ENCODE data around the gene MICB. TPM values are rescaled to one million over a fixed set of nuclear protein-coding genes. Genes with fewer than 3 reads are reported as not detected.

MICB gene
- total and polyA plus RNA-seq, 2 of the 8 experiments (the other 6 are each of a cell fraction or from before 2014, with no cell fraction given) = 16.2 to 25.3 TPM

GRCh38 chr6:31559606-31559957 lies 61.6 kb downstream of the MICB start:
- H3K18ac ChIP-seq (ENCODE audit: extremely low read depth, low read length) = no peak overlapping the region
- POLR2A ChIA-PET (ENCODE audit: partially characterized antibody) = interaction anchor here (0.8 to 10.9 kb wide), 6 partner anchors 10 to 30 kb away, joined by 3 to 110 read pairs (median 6); partner anchors contain the start of genes DDX39B, LTB, NFKBIL1 and TNF
- no peak for FAIRE-seq

More at GRCh38 chr6:31559606-31559957, 61.6 kb downstream of the MICB start:
- Histone ChIP-seq H3K4me1 (replicated peaks in 1 of 4; ENCODE audit: control insufficient read depth in 3 of 4, insufficient read depth in 4 of 4, low read length in 3 of 4) (no peaks in the 10 kb centered on the region), H3K4me2 (ENCODE audit: insufficient read depth in 1 of 2, low read depth in 2 of 2, low read length in 2 of 2) (no peak overlapping the region), H4K91ac (replicated peaks; ENCODE audit: insufficient read length, low read length) (no peak overlapping the region), H3K9ac (replicated peaks in 1 of 4; ENCODE audit: extremely low read depth in 1 of 4, low read depth in 3 of 4, low read length in 3 of 4) (no peak overlapping the region), H3K79me1 (ENCODE audit: low read depth, low read length) (no peaks in the 10 kb centered on the region), H3K27ac (ENCODE audit: low read depth, low read length) (no peak overlapping the region), H3K79me2 (ENCODE audit: control insufficient read depth in 1 of 2, insufficient read depth in 2 of 2, low read length in 2 of 2) (no peaks in the 10 kb centered on the region), H3K4me3 (ENCODE audit: extremely low read depth in 1 of 4, insufficient read depth in 2 of 4, low read depth in 3 of 4, low read length in 4 of 4) (no peak overlapping the region), H2AK5ac (ENCODE audit: low read depth, low read length) (no peak overlapping the region), H3K36me3 (ENCODE audit: control insufficient read depth in 2 of 4, insufficient read depth in 4 of 4, low read length in 3 of 4) (peaks cover 2 to 15% (median 5%) of the 10 kb centered on the region in 4 experiments; a peak in 5 of 8 replicates), H2BK15ac (ENCODE audit: low read length) (no peak overlapping the region), H3K4ac (replicated peaks; ENCODE audit: insufficient read length, low read depth, low read length) (no peak overlapping the region), H2BK12ac (ENCODE audit: low read depth, low read length) (no peak overlapping the region), H3K9me3 (ENCODE audit: insufficient read depth in 2 of 2, low read depth in 1 of 2, low read length in 1 of 2) (no peaks in the 10 kb centered on the region), H3K27me3 (replicated peaks in 1 of 4; ENCODE audit: control insufficient read depth in 3 of 4, extremely low read depth in 1 of 4, insufficient read depth in 3 of 4, low read length in 3 of 4) (no peaks in the 10 kb centered on the region), H3K23ac (ENCODE audit: insufficient read length) (no peak overlapping the region), H4K8ac (ENCODE audit: extremely low read depth, insufficient read depth, low read length) (peak overlapping the region; percentile 48; the same call in 1 of the 2 replicates), H3K14ac (ENCODE audit: insufficient read length) (no peak overlapping the region), H3K56ac (replicated peaks; ENCODE audit: insufficient read length, low read depth, low read length) (no peak overlapping the region), H4K20me1 (replicated peaks in 1 of 2; ENCODE audit: control insufficient read depth in 1 of 2, insufficient read depth in 2 of 2, low read length in 2 of 2) (no peaks in the 10 kb centered on the region), H2BK120ac (replicated peaks; ENCODE audit: low read depth, low read length) (no peak overlapping the region), H2BK20ac (ENCODE audit: low read length) (0 out of 2 replicates have a peak overlapping the region, but pooled peaks have one; percentile 34), H2BK5ac (ENCODE audit: low read depth, low read length) (peak overlapping the region; percentile 60; the same call in 1 of the 2 replicates), H4K5ac (ENCODE audit: insufficient read length, low read depth, low read length) (no peak overlapping the region), H2AFZ (ENCODE audit: low read length) (no peak overlapping the region), H3K23me2 (ENCODE audit: low read depth, low read length) (no peaks in the 10 kb centered on the region)
- CTCF ChIA-PET (ENCODE audit: partially characterized antibody) = interaction anchor here (1.6 to 24.7 kb wide), 5 partner anchors 13 to 42 kb away, joined by 5 to 613 read pairs (median 8); partner anchors contain the start of genes ATP6V1G2, LST1, LTB and NCR3
- no peak for DNase-seq (ENCODE audit: low read depth in 1 of 2, low spot score in 2 of 2)
- no peak for TF ChIP-seq POLR2AphosphoS5 (IDR thresholded peaks at IDR 0.05; ENCODE audit: low read depth, low read length)
- 87% methylated on average over 4 of the region's 4 CpGs; no CpG with 5 or more reads in 1 of the 2 experiments for WGBS, 2 experiments (ENCODE audit: extremely low coverage in 1 of 2, insufficient coverage in 1 of 2, insufficient read length in 1 of 2, insufficient replicate concordance in 2 of 2, low coverage in 1 of 2, low lambda C conversion rate in 2 of 2, missing lambda C conversion rate in 1 of 2)
